ENCODE data around the gene GRIK3. TPM values are rescaled to one million over a fixed set of nuclear protein-coding genes. Genes with fewer than 3 reads are reported as not detected.

GRIK3 gene
- total RNA-seq, 1 experiment from 2014 or later = 5.5 TPM

GRCh38 chr1:37016121-37016520 lies 18.2 kb downstream of the GRIK3 start (continued):
- TF ChIP-seq CTCF (IDR thresholded peaks at IDR 0.05) = no peak
- no peak for TF ChIP-seq ZNF532 (CRISPR knock-in tag; IDR thresholded peaks at IDR 0.05; ENCODE audit: borderline replicate concordance)
- TF ChIP-seq ZNF416 (CRISPR knock-in tag; IDR thresholded peaks at IDR 0.05) = no peak
- TF ChIP-seq ZNF263 (CRISPR knock-in tag; IDR thresholded peaks at IDR 0.05; ENCODE audit: low read depth) = no peak

- no peaks in the 10 kb centered on the region for H3K36me3 Mint-ChIP-seq
- no peak overlapping the region for H3K4me3 Mint-ChIP-seq
- ATAC-seq (no peak), DNase-seq (ENCODE audit: low spot score) (no peak)
- POLR2A ChIA-PET = no interaction called here
- H3K4me1 Mint-ChIP-seq = peaks cover 7% of the 10 kb centered on the region
- H3K27me3 Mint-ChIP-seq (ENCODE audit: low read depth) = 0 out of 2 replicates have a peak, but pooled peaks cover 4% of the 10 kb centered on the region
- H3K9me3 Mint-ChIP-seq = peaks cover 9% of the 10 kb centered on the region; the same call in 1 of the 2 replicates
- CTCF ChIA-PET = no interaction called here
- peak overlapping the region; percentile 85; the same call in 1 of the 2 replicates for H3K27ac Mint-ChIP-seq
- TF ChIP-seq ZNF138 (CRISPR knock-in tag; conservative IDR thresholded peaks at IDR 0.05) = no peak
- TF ChIP-seq KAT7 (CRISPR knock-in tag; IDR thresholded peaks at IDR 0.05; ENCODE audit: borderline replicate concordance) = no peak
- no peak for TF ChIP-seq ELF4 (CRISPR knock-in tag; IDR thresholded peaks at IDR 0.05; ENCODE audit: low read depth)
- TF ChIP-seq USF2 (CRISPR knock-in tag; IDR thresholded peaks at IDR 0.05) = no peak
- TF ChIP-seq ZNF281 (CRISPR knock-in tag; IDR thresholded peaks at IDR 0.05) = no peak
- TF ChIP-seq ATF6 (CRISPR knock-in tag; IDR thresholded peaks at IDR 0.05) = no peak
- no peak for TF ChIP-seq CREB1 (CRISPR knock-in tag; IDR thresholded peaks at IDR 0.05)
- TF ChIP-seq NFE2L1 (CRISPR knock-in tag; IDR thresholded peaks at IDR 0.05) = no peak
- no peak for TF ChIP-seq USF1 (CRISPR knock-in tag; IDR thresholded peaks at IDR 0.05)
- TF ChIP-seq FOXP4 (CRISPR knock-in tag; IDR thresholded peaks at IDR 0.05) = no peak
- no peak for TF ChIP-seq PRRX2 (CRISPR knock-in tag; IDR thresholded peaks at IDR 0.05)
- no peak for TF ChIP-seq AR (CRISPR knock-in tag; IDR thresholded peaks at IDR 0.05)
- TF ChIP-seq ESRRA (CRISPR knock-in tag; IDR thresholded peaks at IDR 0.05; ENCODE audit: borderline replicate concordance) = no peak
These were observed 18.6 kb downstream of the GRIK3 start for GRCh38 chr1:37015713-37016112.

Measured in WTC11 (cell line).